ENCODE results near the gene SERTM1.

DNA sequence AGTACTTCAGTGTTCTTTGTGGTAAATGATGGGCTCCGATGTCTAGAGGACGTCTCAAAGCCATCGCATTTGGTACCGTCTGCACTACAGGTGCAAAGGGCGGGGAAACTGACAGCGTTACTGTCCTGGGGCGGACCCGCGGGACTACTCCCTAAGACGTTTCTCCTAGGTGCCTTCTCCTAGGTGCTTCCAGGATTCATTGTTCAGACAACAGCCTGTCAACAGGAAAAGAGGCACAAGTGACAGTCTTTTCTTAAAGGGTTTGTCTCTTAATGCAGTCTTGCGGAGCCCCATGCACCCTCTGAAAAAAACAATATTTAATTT is 1.4 kb downstream of the SERTM1 start:
- TF ChIP-seq POLR2A (IDR thresholded peaks at IDR 0.05), result no peak
- TF ChIP-seq, protein P1, sequence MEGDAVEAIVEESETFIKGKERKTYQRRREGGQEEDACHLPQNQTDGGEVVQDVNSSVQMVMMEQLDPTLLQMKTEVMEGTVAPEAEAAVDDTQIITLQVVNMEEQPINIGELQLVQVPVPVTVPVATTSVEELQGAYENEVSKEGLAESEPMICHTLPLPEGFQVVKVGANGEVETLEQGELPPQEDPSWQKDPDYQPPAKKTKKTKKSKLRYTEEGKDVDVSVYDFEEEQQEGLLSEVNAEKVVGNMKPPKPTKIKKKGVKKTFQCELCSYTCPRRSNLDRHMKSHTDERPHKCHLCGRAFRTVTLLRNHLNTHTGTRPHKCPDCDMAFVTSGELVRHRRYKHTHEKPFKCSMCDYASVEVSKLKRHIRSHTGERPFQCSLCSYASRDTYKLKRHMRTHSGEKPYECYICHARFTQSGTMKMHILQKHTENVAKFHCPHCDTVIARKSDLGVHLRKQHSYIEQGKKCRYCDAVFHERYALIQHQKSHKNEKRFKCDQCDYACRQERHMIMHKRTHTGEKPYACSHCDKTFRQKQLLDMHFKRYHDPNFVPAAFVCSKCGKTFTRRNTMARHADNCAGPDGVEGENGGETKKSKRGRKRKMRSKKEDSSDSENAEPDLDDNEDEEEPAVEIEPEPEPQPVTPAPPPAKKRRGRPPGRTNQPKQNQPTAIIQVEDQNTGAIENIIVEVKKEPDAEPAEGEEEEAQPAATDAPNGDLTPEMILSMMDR (IDR thresholded peaks at IDR 0.05), result no peak

All from heart left ventricle (tissue), 13 donors.